HG03558 (cell line): ENCODE data around the gene ERI3.

Source experiments
- ATAC-seq: cut with Tn5 transposase; IDR thresholded peaks from one replicate; pipeline ENCODE4 v1.9.1; 2021; ENCODE audit warnings: moderate number of reproducible peaks; ENCODE audit not compliant: unreplicated experiment; ENCODE audit errors: extremely low read depth

ERI3 gene, protein sequence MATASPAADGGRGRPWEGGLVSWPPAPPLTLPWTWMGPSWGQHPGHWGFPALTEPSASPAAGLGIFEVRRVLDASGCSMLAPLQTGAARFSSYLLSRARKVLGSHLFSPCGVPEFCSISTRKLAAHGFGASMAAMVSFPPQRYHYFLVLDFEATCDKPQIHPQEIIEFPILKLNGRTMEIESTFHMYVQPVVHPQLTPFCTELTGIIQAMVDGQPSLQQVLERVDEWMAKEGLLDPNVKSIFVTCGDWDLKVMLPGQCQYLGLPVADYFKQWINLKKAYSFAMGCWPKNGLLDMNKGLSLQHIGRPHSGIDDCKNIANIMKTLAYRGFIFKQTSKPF

DNA sequence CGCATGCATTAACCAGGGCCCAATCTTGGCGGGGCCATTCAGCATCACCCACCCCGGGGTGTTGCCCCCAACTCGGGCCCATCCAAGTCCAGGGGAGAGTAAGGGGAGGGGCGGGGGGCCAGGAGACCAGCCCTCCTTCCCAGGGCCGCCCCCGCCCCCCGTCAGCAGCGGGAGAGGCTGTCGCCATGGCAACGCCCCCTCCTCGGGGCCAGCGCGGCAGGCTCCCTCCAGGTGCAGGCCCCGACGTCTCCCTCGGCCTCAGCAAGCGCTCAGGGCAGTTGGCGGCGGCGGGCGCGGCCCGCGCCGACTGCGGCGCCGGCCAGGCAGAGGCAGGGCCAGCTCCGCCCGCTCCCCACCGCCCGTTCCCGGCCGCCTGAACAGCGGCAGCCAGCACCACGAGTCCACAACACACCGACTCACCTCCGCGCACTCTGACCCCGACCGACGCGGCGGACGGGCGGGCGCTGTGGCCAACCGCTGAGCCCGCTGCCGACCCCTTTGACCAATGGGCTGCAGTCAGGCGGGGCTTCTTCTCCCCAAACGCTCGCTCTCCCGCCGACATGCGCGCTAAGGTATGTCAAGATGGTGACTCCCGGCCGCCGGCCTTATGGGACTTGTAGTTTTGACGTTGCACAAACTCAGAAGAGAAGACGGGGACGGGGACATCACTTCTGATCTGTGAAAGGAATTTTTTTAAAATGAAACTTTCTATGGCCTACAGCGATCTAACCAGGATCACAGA, at the start of gene ERI3:
Gene ERI3, minus strand, starts transcription at position 418 of the 742 bp plus-strand sequence. Its CDS starts 231 bp downstream, at position 187.
- ATAC-seq = peak; percentile 79

DNA sequence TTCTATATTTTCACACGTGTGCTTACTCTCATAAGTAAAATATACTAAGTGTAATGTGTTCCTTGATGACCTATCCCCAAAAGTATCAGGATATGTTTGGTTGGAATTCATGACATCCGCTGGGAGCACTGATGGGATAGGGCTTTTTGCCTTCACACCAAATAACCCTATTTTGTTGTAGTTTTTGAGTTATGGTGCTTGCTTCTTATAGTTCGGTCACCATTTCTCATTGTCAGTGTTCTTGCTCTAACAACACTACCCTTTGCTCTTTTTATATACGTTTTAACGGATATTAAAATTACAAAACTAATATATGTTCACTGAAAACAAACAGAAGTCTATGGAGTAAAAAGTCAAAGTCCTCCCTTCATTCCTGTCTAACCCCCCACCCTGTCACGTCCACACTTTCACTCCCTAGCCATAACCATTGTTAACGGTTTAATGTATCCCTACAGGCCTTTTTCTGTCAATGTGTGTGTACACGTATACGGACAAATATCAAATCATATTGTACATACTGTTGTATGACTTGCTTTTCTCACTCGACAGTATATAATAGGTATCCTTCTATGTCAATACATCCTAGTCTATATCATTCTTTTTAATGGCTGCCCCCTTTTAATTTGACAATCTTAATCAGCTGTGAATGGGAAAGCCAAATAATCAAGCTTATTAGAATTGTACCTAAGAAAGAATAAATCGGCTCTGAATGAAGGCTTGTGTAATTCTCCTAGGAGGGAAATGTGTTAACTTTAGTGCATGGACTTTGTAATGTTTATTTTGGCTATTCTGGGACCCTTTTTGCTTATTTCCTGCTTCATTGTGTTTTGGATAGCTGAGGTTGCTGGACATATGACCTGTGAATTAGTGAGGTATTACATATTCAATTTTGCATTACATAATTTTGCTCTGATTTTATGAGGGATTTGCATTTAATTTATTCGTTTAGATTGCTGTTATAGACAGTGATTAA, 46.5 kb upstream of the ERI3 start:
- no peak for ATAC-seq

- ATAC-seq = no peak
These were observed 35.2 kb upstream of the ERI3 start for GRCh38 chr1:44390277-44390676.

GRCh38 chr1:44389437-44389836, 34.4 kb upstream of the ERI3 start:
- no peak for ATAC-seq

DNA sequence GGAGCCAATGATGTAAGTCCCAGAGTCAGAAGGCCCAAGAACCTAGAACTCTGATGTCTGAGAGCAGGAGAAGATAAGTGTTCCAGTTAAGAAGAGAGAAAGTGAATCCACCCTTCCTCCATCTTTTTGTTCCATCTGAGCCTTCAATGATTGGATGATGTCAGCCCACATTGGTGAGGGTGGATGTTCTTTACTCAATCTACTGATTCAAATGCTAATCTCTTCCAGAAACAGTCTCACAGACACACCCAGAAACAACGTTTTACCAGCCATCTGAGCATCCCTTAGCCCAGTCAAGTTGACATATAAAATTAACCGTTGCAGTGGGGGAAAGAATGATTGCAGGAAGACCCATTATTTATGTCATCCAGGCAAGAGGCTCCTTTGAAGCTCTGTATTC, 33.5 kb upstream of the ERI3 start:
- ATAC-seq = no peak

GRCh38 chr1:44380666-44381177, 25.7 kb upstream of the ERI3 start:
- no peak for ATAC-seq

DNA sequence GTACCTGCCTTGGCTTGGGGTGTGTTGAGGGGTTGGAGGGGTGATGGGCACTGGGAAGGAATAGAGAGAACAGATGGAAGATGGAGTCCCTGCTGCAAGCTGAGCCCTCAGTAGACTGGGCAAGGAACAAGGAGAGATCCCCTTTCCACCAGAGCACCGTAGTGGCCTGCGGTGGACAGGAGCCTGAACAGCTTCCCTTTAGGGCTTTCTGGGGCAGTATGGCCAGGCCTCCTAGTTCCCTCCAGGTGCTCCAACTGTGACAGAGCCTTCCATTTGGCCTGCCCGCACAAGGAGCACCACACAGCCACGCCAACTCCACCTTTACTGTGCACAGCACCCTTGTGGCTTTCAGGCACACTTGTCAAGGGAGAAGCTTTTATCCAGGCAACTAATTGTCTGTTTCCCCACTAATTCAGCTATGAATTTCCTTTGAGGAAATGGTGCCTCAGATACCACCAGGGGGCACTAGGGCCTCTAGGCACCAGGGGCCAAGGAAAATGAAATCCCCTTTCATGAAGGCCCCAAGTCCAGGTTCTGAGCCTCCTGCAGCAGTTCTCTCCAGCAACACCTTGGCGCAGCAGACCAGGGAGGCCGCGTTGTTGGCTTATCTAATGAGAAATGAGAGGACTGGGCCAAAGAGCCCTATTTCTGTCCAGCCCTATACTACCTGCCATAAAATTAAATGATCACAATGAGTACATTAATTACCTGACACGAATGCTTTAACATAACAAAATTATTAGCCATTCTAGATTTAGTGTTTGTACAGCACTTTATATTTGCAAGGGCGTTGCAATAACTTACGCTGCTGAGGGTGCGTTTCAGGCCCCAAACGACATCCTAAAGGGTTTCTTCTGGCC, 23.1 kb upstream of the ERI3 start:
- no peak for ATAC-seq

GRCh38 chr1:44375547-44375946, 20.5 kb upstream of the ERI3 start:
- ATAC-seq = no peak

GRCh38 chr1:44371206-44371605, 16.1 kb upstream of the ERI3 start:
- no peak for ATAC-seq

GRCh38 chr1:44368471-44369151, 13.6 kb upstream of the ERI3 start:
- ATAC-seq = no peak

DNA sequence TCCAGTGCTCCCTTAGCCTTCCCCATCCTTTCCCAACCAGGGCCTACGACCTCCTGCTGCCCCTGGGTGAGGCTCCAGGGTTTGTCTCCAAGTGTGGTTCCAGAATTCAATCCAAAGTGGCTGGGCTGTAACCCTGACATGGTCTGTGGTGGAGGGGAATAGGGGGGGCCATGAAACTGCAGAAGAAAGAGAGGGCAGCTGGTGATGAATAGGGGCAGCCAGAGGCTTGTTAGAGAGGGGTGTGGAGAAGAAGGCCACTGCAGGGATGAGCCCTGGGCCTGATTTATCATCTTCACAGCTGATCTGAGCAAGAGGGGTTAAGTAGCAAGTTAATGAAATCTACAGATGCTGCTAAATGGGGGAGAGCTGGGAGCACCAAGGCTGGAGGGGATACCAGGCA, 12.9 kb upstream of the ERI3 start:
- ATAC-seq = no peak

- ATAC-seq = no peak
These were observed 11.4 kb upstream of the ERI3 start for GRCh38 chr1:44366371-44366975.

DNA sequence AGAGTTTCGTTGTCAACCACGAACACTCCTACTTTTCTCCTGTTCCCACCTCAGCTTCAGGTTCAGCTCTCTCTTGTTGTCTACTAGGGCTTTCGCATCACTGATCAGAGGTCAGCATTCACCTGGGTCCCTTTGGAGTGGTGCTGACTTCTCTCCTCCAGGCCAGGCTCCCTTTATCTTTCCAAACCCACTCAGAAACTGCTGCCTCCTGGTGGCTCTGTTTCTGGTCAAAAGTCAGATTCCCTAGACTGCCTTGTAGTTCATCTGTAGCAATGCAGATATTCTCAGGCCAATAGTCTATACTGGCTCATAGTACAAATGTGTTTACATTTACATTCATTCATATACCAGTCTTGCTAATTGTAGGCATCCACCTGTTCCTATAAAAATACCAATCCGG, 6.4 kb upstream of the ERI3 start:
- no peak for ATAC-seq

DNA sequence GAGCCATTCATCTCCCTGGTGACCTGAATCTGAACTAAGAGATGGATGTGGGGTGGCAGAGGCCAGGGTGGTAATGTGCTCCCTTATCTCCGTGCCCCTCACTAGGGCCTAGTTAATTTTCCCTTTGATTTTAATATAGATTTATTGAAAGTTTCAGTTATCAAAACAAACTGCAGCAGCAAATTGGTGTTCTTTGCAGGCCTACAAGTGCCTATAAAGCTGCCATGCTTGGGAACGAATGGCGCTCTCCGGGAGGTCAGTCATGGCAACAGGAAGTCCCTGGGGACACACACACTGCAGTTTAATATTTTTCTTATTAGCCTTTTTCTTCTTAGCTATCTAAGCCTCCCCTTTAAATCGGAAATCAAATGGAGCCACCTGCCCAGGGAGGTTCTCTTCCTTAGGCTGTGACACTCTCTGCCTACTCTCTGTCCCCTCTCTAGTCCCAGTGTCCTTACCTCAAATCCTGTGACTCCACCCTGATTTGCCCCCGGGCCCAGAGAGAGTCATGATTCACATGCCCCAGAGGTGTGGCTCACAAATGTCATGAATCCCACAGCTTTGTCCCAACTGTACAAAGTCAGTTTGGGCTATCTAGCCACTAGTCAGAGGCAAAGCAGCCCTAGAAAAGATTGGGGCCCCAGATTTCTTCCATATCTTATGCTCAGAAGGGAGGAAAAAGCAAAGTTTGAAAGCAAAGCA, 4.3 kb upstream of the ERI3 start:
- no peak for ATAC-seq

- ATAC-seq = no peak
These were observed 2.7 kb upstream of the ERI3 start for GRCh38 chr1:44357710-44358109.

DNA sequence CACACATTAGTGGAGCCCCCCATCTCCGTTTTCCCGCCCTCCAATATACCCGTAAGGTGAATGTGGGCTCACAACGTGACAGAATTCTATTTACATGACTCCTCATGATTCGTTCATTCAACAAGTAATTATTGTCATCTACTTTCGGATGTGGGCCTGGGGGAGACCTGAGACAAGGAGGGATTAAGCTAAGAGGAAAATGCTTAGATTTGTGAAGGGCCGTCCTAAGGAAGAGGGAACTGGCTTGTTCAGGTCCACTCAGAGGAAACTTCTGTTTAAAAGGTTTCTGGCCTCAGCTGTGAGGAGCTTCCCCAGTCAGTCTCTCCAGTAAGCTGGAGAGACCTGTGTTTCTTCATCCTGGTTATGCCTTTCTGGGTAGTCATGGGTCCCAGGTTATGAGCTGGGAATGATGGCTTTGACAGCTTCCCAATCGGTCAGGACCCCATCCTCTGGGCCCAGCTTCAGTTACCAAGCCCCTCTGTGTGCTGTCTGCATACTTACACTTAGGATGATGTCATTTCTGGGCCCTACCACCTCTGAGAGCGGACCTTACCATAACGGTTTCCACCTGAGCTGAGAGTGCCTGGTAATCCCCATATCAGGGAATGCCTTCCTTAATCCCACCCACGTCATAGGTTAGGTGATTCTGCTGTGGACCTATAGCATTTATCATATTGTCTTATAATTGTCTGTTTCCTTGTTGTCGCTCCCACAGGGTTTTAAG, 687 bp upstream of the ERI3 start:
- no peak for ATAC-seq

- ATAC-seq = no peak
These were observed 703 bp downstream of the ERI3 start for GRCh38 chr1:44354268-44354839.
